Measurements from ENCODE around the gene KLHL7.
"Not testable (repeated sequence)": the region's sequence is repeated elsewhere in the genome, so short reads cannot be mapped to it uniquely, and the experiment has no call there.

The KLHL7 gene

GRCh38 chr7:23183279-23184012 is 77.9 kb downstream of the KLHL7 start:
- DNase-seq (ENCODE audit: low read depth): no peak

GRCh38 chr7:23184291-23184690 is 78.7 kb downstream of the KLHL7 start:
- no peak for DNase-seq (ENCODE audit: low read depth)

DNA sequence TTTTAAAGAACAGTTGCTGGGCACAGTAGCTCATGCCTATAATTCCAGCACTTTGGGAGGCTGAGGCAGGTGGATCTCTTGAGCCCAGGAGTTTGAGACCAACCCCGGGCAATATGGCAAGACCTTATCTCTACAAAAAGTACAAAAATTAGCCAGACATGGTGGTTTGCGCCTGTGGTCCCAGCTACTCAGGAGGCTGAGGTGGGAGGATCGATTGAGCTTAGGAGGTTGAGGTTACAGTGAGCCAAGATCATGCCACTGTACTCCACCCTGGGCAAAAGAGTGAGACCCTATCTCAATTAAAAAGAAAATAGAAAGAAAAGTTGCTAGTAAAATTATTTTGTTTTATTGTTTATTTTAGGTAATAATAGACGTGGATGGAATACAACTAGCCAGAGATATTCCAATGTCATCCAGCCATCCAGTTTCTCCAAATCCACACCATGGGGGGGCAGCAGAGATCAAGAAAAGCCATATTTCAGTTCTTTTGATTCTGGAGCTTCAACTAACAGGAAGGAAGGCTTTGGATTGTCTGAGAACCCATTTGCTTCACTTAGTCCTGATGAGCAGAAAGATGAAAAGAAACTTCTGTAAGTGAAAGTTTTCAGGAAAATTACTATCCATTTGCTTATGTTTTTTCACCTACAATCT is 79.2 kb downstream of the KLHL7 start:
- no peak for DNase-seq (ENCODE audit: low read depth)

GRCh38 chr7:23185980-23186379 is 80.4 kb downstream of the KLHL7 start:
- DNase-seq (ENCODE audit: low read depth): no peak

DNA sequence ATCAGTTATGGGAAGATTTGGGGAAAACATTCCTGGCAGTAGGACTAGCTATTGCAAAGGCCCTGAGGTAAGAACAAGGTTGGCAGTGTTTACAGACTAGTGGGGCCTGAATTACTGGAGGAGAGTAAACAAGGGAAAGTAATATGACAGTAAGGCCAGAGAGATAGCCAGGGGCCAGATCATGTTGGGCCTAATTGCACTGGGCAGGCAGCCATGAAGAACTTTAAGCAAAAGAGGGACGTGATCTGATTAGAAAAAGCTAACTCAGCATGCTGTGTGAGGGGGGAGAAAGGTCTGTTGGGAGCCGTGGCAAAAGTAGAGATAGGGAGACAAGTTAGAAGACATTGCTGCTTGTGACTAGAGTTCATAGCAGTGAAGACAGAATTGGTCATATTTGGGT is 85.4 kb downstream of the KLHL7 start:
- DNase-seq (ENCODE audit: low read depth): no peak

- not testable (repeated sequence) for DNase-seq (ENCODE audit: low read depth)
These were observed 88.2 kb downstream of the KLHL7 start for GRCh38 chr7:23193650-23194227.

DNA sequence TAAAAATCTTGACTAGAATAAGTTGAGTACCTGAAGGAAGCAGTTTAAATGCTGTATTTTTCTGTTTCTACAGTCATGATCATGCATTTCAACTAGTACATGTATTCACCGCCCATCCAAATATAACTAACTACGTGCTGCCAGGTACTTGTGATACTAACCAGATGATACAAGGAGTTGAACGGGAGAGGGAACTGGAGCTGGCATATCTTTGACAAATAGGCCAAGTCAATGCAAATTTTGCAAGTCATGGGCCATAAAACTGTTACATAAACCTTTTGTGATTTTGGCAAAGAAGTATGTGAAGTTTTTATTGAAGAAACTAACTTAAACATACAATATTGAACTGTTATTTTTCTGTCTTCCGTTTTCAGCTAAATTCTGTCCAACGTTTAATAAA is 90.7 kb downstream of the KLHL7 start:
- no peak for DNase-seq (ENCODE audit: low read depth)

DNA sequence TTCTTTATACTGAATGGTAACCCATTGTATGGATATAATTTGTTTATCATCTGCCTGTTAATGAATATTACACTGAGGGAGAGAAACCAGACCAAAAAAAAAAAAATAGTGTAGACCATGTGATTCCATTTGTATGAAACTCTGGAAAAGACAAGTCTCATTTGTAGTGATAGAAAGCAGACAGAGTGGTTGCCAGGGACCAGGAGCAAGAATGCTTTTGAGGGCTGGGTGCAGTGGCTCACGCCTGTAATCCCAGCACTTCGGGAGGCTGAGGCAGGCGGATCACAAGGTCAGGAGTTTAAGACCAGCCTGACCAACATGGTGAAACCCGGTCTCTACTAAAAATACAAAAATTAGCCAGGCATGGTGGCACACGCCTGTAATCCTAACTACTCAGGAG is 92.2 kb downstream of the KLHL7 start:
- DNase-seq (ENCODE audit: low read depth): not testable (repeated sequence)

- no peak for DNase-seq (ENCODE audit: low read depth)
These were observed 94.7 kb downstream of the KLHL7 start for GRCh38 chr7:23200331-23200730.

GRCh38 chr7:23204241-23204640 is 98.7 kb downstream of the KLHL7 start:
- DNase-seq (ENCODE audit: low read depth): no peak

- DNase-seq (ENCODE audit: low read depth): no peak
These were observed 100.0 kb downstream of the KLHL7 start for GRCh38 chr7:23205577-23205908.

GRCh38 chr7:23205909-23206767 is 100.6 kb downstream of the KLHL7 start:
- no peak for DNase-seq (ENCODE audit: low read depth)

DNA sequence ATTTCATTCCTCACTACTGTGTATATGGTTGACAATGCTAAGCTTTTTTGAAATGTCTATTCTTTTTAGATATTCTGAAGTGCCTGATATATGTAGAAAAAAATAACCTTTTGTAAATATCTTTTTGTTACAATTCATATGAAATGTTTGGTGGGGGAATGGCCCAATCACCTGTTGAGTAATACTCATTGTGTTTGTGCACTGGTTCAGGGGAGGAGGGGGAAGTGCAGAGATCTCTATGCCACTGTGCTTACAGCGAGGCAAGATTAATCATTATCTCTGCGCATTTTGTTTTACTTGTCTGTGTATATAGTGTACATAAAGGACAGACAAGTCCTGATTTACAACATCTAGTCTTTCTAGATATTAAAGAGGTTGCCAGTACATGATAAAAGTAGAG is 101.4 kb downstream of the KLHL7 start:
- no peak for DNase-seq (ENCODE audit: low read depth)

GRCh38 chr7:23207884-23208283 is 102.3 kb downstream of the KLHL7 start:
- no peak for DNase-seq (ENCODE audit: low read depth)

DNA sequence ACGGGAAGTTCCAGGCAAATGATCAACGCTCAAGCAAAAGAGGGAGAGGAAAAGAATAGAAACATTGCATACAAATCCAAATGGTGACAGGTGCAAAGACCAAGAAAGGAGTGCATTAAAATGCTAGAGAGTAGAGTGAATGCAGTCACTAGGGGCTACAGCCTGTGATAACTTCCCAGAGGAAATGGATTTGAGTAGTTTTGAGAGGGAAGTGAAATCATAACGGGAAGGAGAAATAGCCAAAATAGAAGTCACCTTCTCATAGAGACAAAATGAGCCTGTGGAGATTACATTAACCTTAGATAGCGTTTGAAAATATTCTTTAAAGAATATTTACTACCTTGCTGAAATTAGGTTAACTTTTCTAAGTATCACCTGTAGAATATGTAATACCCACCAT is 102.7 kb downstream of the KLHL7 start:
- DNase-seq (ENCODE audit: low read depth): no peak

DNA sequence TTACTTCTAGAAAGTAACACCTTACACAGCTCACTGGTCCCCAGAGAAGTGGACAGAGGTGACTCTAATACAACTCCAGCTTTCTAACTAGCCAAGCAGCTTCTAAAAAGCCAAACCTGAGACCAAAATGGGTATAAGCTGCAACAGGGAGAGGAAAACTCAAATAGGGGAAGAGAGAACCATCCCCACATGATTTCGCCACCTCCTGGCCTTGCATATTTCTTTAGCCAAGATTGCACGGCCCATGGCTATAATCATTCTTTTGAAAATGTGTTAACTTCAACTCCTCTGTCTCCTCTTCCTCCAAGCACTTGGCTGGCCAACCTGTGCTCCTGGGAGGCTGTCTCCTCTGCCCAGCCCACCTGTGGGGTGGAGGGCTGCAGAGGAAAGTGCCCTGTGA is 104.9 kb downstream of the KLHL7 start:
- DNase-seq (ENCODE audit: low read depth): no peak

DNA sequence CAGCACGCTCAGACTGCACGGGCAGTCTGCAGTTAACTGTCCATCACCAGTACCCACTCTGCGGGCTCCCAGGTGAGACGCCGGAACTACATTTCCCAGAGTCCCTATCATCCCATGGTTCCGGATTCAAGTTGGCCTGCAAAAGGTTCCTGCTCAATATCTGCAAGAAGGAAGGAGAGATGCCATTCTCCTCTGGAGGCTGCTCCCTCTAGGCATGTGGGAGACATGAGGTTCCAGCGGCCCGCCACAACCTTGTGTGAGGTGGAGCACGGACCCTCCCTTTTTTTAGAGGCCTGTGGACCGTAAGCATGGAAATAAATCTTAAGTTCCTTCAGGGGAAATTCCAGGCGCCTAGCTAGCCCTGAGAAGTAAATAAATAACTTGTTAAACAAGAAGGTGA is 106.0 kb downstream of the KLHL7 start:
- DNase-seq (ENCODE audit: low read depth): no peak

GRCh38 chr7:23212395-23212794 is 106.8 kb downstream of the KLHL7 start:
- DNase-seq (ENCODE audit: low read depth): no peak

- DNase-seq (ENCODE audit: low read depth): no peak
These were observed 107.3 kb downstream of the KLHL7 start for GRCh38 chr7:23212841-23213240.

DNA sequence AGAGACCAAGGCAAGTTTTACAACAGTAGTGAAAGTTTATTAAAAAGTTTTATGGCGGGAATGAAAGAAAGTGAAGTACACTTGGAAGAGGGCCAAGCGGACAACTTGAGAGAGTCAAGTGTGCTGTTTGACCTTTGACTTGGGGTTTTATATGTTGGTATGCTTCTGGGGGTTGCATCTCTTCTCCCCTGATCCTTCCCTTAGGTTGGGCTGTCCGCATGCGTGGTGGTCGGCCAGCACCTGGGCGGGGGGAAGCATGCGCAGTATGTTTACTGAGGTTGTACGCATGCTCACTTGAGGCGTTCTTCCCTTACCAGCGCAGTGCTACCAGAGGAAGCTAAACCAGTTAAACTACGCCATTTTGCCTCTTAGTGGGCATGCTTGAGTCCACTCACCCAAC is 108.2 kb downstream of the KLHL7 start:
- DNase-seq (ENCODE audit: low read depth): no peak

DNA sequence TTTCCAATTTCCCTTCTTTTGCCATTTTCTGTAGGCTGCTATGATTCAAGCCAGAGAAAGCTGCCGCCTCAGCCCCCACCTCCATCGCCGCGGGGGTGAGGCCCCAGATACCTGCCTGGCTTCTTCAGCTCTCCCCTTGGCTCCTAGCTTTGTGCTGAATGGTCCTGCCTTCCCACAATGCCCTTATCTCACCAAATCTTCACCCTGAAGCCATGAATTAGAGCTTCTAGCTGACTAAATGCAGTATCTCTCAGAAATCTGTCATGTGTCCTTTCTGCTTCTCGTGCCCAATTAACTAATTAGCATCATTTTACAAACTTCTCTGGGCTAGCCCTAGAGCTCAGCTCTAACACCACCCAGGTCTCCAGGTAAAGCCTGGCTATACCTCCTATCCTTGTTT is 108.8 kb downstream of the KLHL7 start:
- DNase-seq (ENCODE audit: low read depth): no peak

- no peak for DNase-seq (ENCODE audit: low read depth)
These were observed 109.4 kb downstream of the KLHL7 start for GRCh38 chr7:23214938-23215337.

DNA sequence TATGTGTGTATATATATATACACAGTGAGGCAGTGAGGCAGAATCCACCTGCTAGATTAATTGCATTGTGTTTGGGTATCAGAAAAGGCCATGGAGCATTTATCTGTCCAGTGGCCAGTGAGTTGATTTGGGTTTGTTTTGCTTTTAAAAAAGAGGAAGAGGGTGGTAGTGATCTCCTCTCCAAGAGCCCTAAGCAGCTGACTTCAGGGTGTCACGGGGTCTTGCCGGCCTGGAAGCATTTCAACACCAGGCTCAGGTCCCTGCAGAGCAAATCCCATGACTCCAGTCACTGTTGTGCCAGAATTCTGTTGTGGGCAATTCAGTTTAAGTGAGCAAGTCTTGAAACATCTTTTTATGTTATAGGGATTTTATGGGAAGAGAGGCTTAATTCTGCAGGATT is 110.4 kb downstream of the KLHL7 start:
- DNase-seq (ENCODE audit: low read depth): no peak

Data from stimulated activated CD8-positive, alpha-beta memory T cell treated with anti-CD3 and anti-CD28 coated beads, Interleukin-7, amount 100 ng/mL, for 24 hours (primary cell).